ENCODE data around the gene LYPLAL1. TPM values are rescaled to one million over a fixed set of nuclear protein-coding genes. Genes with fewer than 3 reads are reported as not detected.

The LYPLAL1 gene
- total and polyA plus RNA-seq, 2 of the 13 experiments (the other 11 are each of a cell fraction or from before 2014, with no cell fraction given), result 17.0 to 31.6 TPM

DNA sequence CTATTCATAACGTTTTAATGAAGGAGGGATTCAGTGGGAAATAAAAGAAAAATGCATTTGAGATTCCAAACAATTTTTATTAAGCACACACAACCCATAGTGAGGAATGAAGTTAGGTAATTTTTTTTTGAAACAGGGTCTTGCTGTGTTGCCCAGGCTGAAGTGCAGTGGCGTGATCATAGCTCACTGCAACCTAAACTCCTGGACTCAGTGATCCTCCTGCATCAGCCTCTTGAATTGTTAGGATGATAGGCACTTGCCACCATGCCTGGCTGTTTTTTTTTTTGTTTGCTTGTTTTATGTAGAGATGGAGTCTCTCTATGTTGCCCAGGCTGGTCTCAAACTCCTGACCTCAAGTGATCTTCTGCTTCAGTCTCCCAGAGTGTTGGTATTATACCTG is 28.9 kb downstream of the LYPLAL1 start:
- ATAC-seq (no peak), DNase-seq (ENCODE audit: low spot score) (no peak), FAIRE-seq (no peak)
- Histone ChIP-seq H3K4me3 (replicated peaks in 1 of 3; ENCODE audit: insufficient read depth in 1 of 3, low read depth in 2 of 3, low read length in 3 of 3) (no peak overlapping the region), H3K79me2 (ENCODE audit: insufficient read depth, low read length) (no peaks in the 10 kb centered on the region), H3K9me3 (ENCODE audit: low read length) (no peaks in the 10 kb centered on the region), H3K9ac (ENCODE audit: insufficient read depth, low read depth, low read length) (no peak overlapping the region), H4K20me1 (ENCODE audit: insufficient read depth, low read length) (no peaks in the 10 kb centered on the region), H2AFZ (ENCODE audit: low read length) (no peak overlapping the region), H3K36me3 (replicated peaks in 1 of 2; ENCODE audit: control insufficient read depth in 1 of 2, insufficient read depth in 2 of 2, low read length in 2 of 2) (no peaks in the 10 kb centered on the region; a peak in 1 of 5 replicates), H3K27ac (ENCODE audit: extremely low read length, insufficient read depth, low read length) (no peak overlapping the region), H3K27me3 (ENCODE audit: control insufficient read depth in 1 of 2, insufficient read depth in 2 of 2, low read length in 2 of 2) (no peaks in the 10 kb centered on the region), H3K4me1 (ENCODE audit: insufficient read depth, low read length) (peaks cover 17% of the 10 kb centered on the region), H3K4me2 (ENCODE audit: low read depth, low read length) (no peak overlapping the region)
- no peak for TF ChIP-seq HDAC1 (CRISPR knock-in tag; IDR thresholded peaks at IDR 0.05)
- peak; percentile 87 for TF ChIP-seq ZNF121 (CRISPR knock-in tag; IDR thresholded peaks at IDR 0.05)
- TF ChIP-seq PITX1 (CRISPR knock-in tag; IDR thresholded peaks at IDR 0.05), result no peak
- TF ChIP-seq FOXP4 (CRISPR knock-in tag; IDR thresholded peaks at IDR 0.05), result no peak
- TF ChIP-seq RARG (CRISPR knock-in tag; IDR thresholded peaks at IDR 0.05; ENCODE audit: low read depth), result no peak
- no peak for TF ChIP-seq ZNF737 (CRISPR knock-in tag; IDR thresholded peaks at IDR 0.05; ENCODE audit: borderline replicate concordance)
- TF ChIP-seq FIP1L1 (IDR thresholded peaks at IDR 0.05; ENCODE audit: borderline replicate concordance, insufficient read depth, low read depth, low read length), result no peak
- WGBS (ENCODE audit: low lambda C conversion rate), result 84% methylated on average over 2 of the region's 2 CpGs
- BruUV-seq (replicated peaks), result no TSS peak
- ChIA-PET POLR2A (no interaction called here), CTCF (ENCODE audit: low intra/inter-chr PET ratio, low total read pairs) (no interaction called here)
- in situ Hi-C loops (cut with HindIII; ENCODE audit: extremely low pct_ligation_motif_present, low pct_unique_long_range_greater_than_20kb), result loop anchor here (10.0 kb wide), 1 partner anchor 112 kb away; no protein-coding TSS in a partner anchor
- intact Hi-C loops (cut with micrococcal nuclease; ENCODE audit: unreplicated experiment), result loop anchor here (10.0 kb wide), 1 partner anchor 362 kb away; no protein-coding TSS in a partner anchor
